SK-N-SH (cell line): ENCODE data around the gene ZDHHC24. TPM values are rescaled to one million over a fixed set of nuclear protein-coding genes. Genes with fewer than 3 reads are reported as not detected.

Experiments used
- CTCF ChIA-PET: fragments of 300-600, 350-600 bp; formaldehyde crosslinking; extraction: SDS; loops from one replicate; lab custom pipeline; 2021; lab: Yijun Ruan, JAX
- POLR2A ChIA-PET: fragments of 350-600 bp; sonication (Branson Sonifier 250); formaldehyde crosslinking; extraction: SDS; loops from one replicate; lab custom pipeline; 2020; ENCODE audit warnings: antibody characterized with exemption, inconsistent platforms; lab: Yijun Ruan, JAX
- DNase-seq: peaks from one replicate; pipeline ENCODE4 v3.0.0; 2012
- H2AFZ ChIP-seq: fragments of 200-600 bp; sonication (generic); 2 replicates; pipeline ENCODE4 v1.8.1; 2016; ENCODE audit warnings: antibody characterized with exemption, mild to moderate bottlenecking, low read depth
- H3F3A ChIP-seq: fragments of 200-600 bp; sonication (generic); replicated peaks from 2 replicates; pipeline ENCODE3; 2016; ENCODE audit warnings: antibody characterized with exemption, mild to moderate bottlenecking; ENCODE audit not compliant: insufficient read depth
- H3K27ac ChIP-seq, 2 experiments: fragments of 200-500 bp in 1 of 2; fragments of 200-600 bp in 1 of 2; sonication (Bioruptor generic) in 1 of 2; sonication (generic), shearing (Covaris generic) in 1 of 2; 2 replicates each; pipeline versions ENCODE4 v1.5.1 to v1.6.1; 2014 to 2016; ENCODE audit warnings: low read depth in 2 of 2, inconsistent platforms in 1 of 2, low read length in 1 of 2, mild to moderate bottlenecking in 1 of 2, mixed read lengths in 1 of 2
- H3K27me3 ChIP-seq: fragments of 200-600 bp; sonication (generic), shearing (Covaris generic); 2 replicates; pipeline ENCODE4 v1.6.1; 2016; ENCODE audit warnings: mixed run types; ENCODE audit not compliant: insufficient read depth
- H3K36me3 ChIP-seq, 2 experiments: fragments of 200-500 bp in 1 of 2; fragments of 200-600 bp in 1 of 2; sonication (Bioruptor generic) in 1 of 2; sonication (generic) in 1 of 2; replicated peaks in 1 of 2; 2 replicates each; pipeline versions ENCODE3 to v1.5.1; 2014 to 2016; ENCODE audit warnings: low read length in 1 of 2, mild to moderate bottlenecking in 1 of 2; ENCODE audit not compliant: insufficient read depth in 2 of 2, control insufficient read depth in 1 of 2
- H3K4me1 ChIP-seq, 2 experiments: fragments of 200-500 bp in 1 of 2; fragments of 200-600 bp in 1 of 2; sonication (Bioruptor generic) in 1 of 2; sonication (generic), shearing (Covaris generic) in 1 of 2; 2 replicates each; pipeline versions ENCODE4 v1.5.1 to v1.6.1; 2014 to 2016; ENCODE audit warnings: low read depth in 1 of 2, low read length in 1 of 2, mixed run types in 1 of 2; ENCODE audit not compliant: insufficient read depth in 2 of 2, control insufficient read depth in 1 of 2
- H3K4me2 ChIP-seq: fragments of 200-600 bp; sonication (generic), shearing (Covaris generic); 2 replicates; pipeline ENCODE4 v1.6.1; 2017; ENCODE audit warnings: mixed run types
- H3K4me3 ChIP-seq, 2 experiments: fragments of 200-500 bp in 1 of 2; fragments of 200-600 bp in 1 of 2; sonication (Bioruptor generic) in 1 of 2; sonication (generic), shearing (Covaris generic) in 1 of 2; 2 replicates each; pipeline versions ENCODE4 v1.5.1 to v1.8.1; 2014 to 2016; ENCODE audit warnings: low read depth in 2 of 2, inconsistent platforms in 1 of 2, low read length in 1 of 2, mild to moderate bottlenecking in 1 of 2, mixed read lengths in 1 of 2, moderate library complexity in 1 of 2
- H3K79me2 ChIP-seq: fragments of 200-600 bp; sonication (generic); 2 replicates; pipeline ENCODE4 v1.8.1; 2017; ENCODE audit warnings: mild to moderate bottlenecking; ENCODE audit not compliant: insufficient read depth
- H3K9ac ChIP-seq: fragments of 200-600 bp; sonication (generic); 2 replicates; pipeline ENCODE4 v1.6.1; 2017; ENCODE audit warnings: mixed run types
- H3K9me2 ChIP-seq: fragments of 200-600 bp; sonication (generic); 2 replicates; pipeline ENCODE4 v1.6.1; 2017; ENCODE audit warnings: mixed run types
- H3K9me3 ChIP-seq: fragments of 200-600 bp; sonication (generic); 2 replicates; pipeline ENCODE4 v1.6.1; 2017; ENCODE audit warnings: mixed run types, mild to moderate bottlenecking, moderate library complexity
- H4K20me1 ChIP-seq: fragments of 200-600 bp; sonication (generic); 2 replicates; pipeline ENCODE4 v1.6.1; 2017; ENCODE audit warnings: mild to moderate bottlenecking, mixed run types; ENCODE audit not compliant: insufficient read depth
- CTCF ChIP-seq: fragments of 200-600 bp; sonication (generic); IDR thresholded peaks from 2 replicates; pipeline ENCODE4 v1.6.1; 2017; ENCODE audit warnings: antibody characterized with exemption, mild to moderate bottlenecking, moderate library complexity
- FOSL2 ChIP-seq: IDR thresholded peaks from 2 replicates; pipeline ENCODE4 v1.4.0; 2012; ENCODE audit warnings: low read depth, mild to moderate bottlenecking, moderate library complexity, borderline replicate concordance
- GABPA ChIP-seq: IDR thresholded peaks from 2 replicates; pipeline ENCODE4 v1.4.0; 2012; ENCODE audit warnings: low read depth, mild to moderate bottlenecking
- GATA2 ChIP-seq: sonication (generic); formaldehyde crosslinking; IDR thresholded peaks from 2 replicates; pipeline ENCODE4 v1.5.0; 2020; ENCODE audit warnings: mild to moderate bottlenecking, missing genetic modification reagents
- POLR2AphosphoS5 ChIP-seq: IDR thresholded peaks from 2 replicates; pipeline ENCODE4 v1.6.1; 2012; ENCODE audit warnings: low read depth, low read length
- RAD21 ChIP-seq: IDR thresholded peaks from 2 replicates; pipeline ENCODE4 v1.6.1; 2012; ENCODE audit warnings: mild to moderate bottlenecking, low read length
- RCOR1 ChIP-seq: fragments of 150-350 bp; IDR thresholded peaks from 2 replicates; pipeline ENCODE4 v1.6.1; 2017; ENCODE audit warnings: antibody characterized with exemption, low read length
- SMC3 ChIP-seq: IDR thresholded peaks from 2 replicates; pipeline ENCODE4 v1.6.1; 2012; ENCODE audit warnings: low read depth, low read length, improper control_type of control experiment
- TAF1 ChIP-seq: IDR thresholded peaks from 2 replicates; pipeline ENCODE4 v1.6.1; 2012; ENCODE audit warnings: low read depth, mild to moderate bottlenecking, low read length, moderate library complexity, borderline replicate concordance
- USF2 ChIP-seq: fragments of 150-350 bp; IDR thresholded peaks from 2 replicates; pipeline ENCODE4 v1.6.1; 2017; ENCODE audit warnings: antibody characterized with exemption, low read length, low read depth, borderline replicate concordance
- YY1 ChIP-seq: IDR thresholded peaks from 2 replicates; pipeline ENCODE4 v1.4.0; 2012; ENCODE audit warnings: low read depth, mild to moderate bottlenecking
- ZBTB33 ChIP-seq: IDR thresholded peaks from 2 replicates; pipeline ENCODE4 v1.4.0; 2012; ENCODE audit warnings: low read depth, borderline replicate concordance
- WGBS: methylation state at CpG from one replicate; pipeline ENCODE4 v1.1.6; 2017; ENCODE audit warnings: low lambda C conversion rate; 5-methylcytosine and 5-hydroxymethylcytosine counted together
- polyA plus RNA-seq, 3 experiments: library from polyadenylated mRNA; depleted of rRNA; stranded (reverse); fragments of >200 nt; gene quantifications; 2 replicates each; pipeline ENCODE4 v1.2.3, GENCODE V29; 2012

The ZDHHC24 gene
- polyA plus RNA-seq, 1 of the 3 experiments (the other 2 are of a cell fraction): 13.1 TPM

GRCh38 chr11:66491315-66491935, 54.4 kb downstream of the ZDHHC24 start:
- H3F3A ChIP-seq: no peaks in the 10 kb centered on the region

GRCh38 chr11:66489636-66490035, 56.2 kb downstream of the ZDHHC24 start:
- no CpG with 5 or more reads among the region's 7 CpGs for WGBS

More at GRCh38 chr11:66491315-66491935, 54.4 kb downstream of the ZDHHC24 start:
- TF ChIP-seq CTCF: peak; percentile 51
- TF ChIP-seq SMC3: no peak
- peak; percentile 63 for DNase-seq
- Histone ChIP-seq H3K4me1 (no peaks in the 10 kb centered on the region), H3K4me2 (no peak overlapping the region), H3K36me3 (peaks cover 0 to 47% of the 10 kb centered on the region in 2 experiments), H3K79me2 (no peaks in the 10 kb centered on the region), H3K27me3 (no peaks in the 10 kb centered on the region), H3K9ac (no peak overlapping the region), H3K9me3 (no peaks in the 10 kb centered on the region), H3K9me2 (no peaks in the 10 kb centered on the region), H2AFZ (no peak overlapping the region), H4K20me1 (no peaks in the 10 kb centered on the region), H3K27ac (no peak overlapping the region), H3K4me3 (no peak overlapping the region)
- ChIA-PET CTCF (interaction anchor here (0.9 to 2.7 kb wide), 6 partner anchors 12 to 194 kb away, joined by 3 to 8 read pairs (median 4); partner anchors contain the start of genes BBS1, DPP3 and RBM4B), POLR2A (interaction anchor here (0.9 to 1.0 kb wide), 2 partner anchors 11 to 19 kb away, joined by 3 read pairs; partner anchors contain the start of genes BBS1 and DPP3)
- 77% methylated on average over 12 of the region's 20 CpGs for WGBS

More at GRCh38 chr11:66489636-66490035, 56.2 kb downstream of the ZDHHC24 start:
- Histone ChIP-seq H3K27ac (no peak overlapping the region), H3K9me3 (no peaks in the 10 kb centered on the region), H3K27me3 (no peaks in the 10 kb centered on the region), H3K4me2 (no peak overlapping the region)
- CTCF ChIA-PET: interaction anchor here (1.6 to 2.7 kb wide), 2 partner anchors 10 to 189 kb away, joined by 5 to 8 read pairs; partner anchors contain the start of genes DPP3 and RBM4B
- POLR2A ChIA-PET: interaction anchor here (0.9 kb wide), 1 partner anchor 10 kb away, joined by 4 read pairs; the partner anchor contains the start of gene DPP3
- TF ChIP-seq GABPA (no peak), YY1 (no peak), RAD21 (no peak), USF2 (no peak), POLR2AphosphoS5 (no peak), TAF1 (no peak), FOSL2 (no peak), RCOR1 (no peak), ZBTB33 (no peak), GATA2 (no peak)
- TF ChIP-seq, all 33 proteins: peak for 0
- no peaks in the 10 kb centered on the region for H4K20me1 ChIP-seq
- H3K9me2 ChIP-seq: no peaks in the 10 kb centered on the region
- no peaks in the 10 kb centered on the region for H3K4me1 ChIP-seq
- no peak for DNase-seq
- no peaks in the 10 kb centered on the region for H3K79me2 ChIP-seq
- no peak overlapping the region for H3K4me3 ChIP-seq
- H3K36me3 ChIP-seq: peaks cover 0 to 44% of the 10 kb centered on the region in 2 experiments
- H3F3A ChIP-seq: no peaks in the 10 kb centered on the region
- no peak overlapping the region for H3K9ac ChIP-seq
- no peak overlapping the region for H2AFZ ChIP-seq
